ENCODE data around the gene GATA6.

GATA6 gene

DNA sequence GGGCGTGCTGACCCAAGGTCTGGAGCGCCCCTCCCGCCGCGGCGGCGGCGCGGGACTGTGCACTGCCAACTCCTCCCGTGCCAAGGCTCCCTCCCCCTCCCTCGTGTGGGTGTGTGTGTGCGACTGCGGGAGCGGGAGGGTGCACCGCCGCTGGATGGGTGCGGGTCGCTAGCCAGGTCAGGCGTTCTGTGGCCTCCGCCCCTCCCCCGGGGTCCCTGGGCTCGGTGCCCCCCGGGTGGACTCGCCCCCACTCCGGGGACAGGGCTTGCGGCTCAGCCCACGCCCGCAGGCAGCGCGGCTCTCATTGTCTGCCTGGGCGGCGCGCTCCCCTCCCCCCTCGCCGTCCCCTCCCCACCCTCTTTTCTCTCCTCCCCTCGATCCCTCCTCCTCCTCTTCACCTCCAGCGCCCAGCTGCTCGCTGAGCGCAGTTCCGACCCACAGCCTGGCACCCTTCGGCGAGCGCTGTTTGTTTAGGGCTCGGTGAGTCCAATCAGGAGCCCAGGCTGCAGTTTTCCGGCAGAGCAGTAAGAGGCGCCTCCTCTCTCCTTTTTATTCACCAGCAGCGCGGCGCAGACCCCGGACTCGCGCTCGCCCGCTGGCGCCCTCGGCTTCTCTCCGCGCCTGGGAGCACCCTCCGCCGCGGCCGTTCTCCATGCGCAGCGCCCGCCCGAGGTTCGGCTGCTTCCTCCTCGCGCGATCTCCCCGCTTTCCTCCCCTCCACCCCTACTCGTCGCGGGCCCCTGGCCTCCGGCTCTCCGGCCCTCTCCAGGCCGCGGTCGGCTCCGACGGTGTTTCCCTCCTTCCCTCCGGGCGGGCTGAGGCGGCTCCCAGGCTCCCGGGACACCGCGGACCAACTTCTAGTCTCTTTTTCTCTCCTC, at the start of gene GATA6:
TSS of gene GATA6 (plus strand) at position 579 of the 878 bp plus-strand sequence. CDS start 1,556 bp downstream, outside the sequence.
- H3K27me3 ChIP-seq (ENCODE audit: control insufficient read depth in 1 of 2, insufficient read depth in 2 of 2, low read length in 2 of 2): peaks cover 47 to 82% of the 10 kb centered on the region in 2 donors
- peak within 1 kb of the TSS; percentile 84 to 91 for H3K4me3 ChIP-seq (ENCODE audit: low read length in 2 of 2)
- peak within 1 kb of the TSS; percentile 57 to 62 for H3K9ac ChIP-seq (ENCODE audit: low read length in 2 of 2)

DNA sequence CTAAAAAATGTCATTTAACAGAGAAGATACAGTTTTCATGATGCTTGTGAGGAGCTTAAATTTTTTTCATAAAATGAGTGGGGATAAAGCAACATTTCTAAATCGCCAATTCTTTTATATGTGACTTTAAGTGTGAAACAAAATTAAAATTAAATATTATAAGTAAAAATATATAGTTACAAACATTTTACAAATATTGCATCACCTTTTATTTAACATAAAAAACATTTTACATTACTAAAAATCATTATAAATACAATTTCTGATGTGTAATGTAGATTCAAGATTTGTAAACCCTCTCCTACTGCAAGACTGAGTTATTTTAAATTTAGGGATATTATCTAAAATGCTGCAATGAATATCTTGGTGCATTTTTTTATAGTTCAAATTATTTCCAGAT, 44.4 kb upstream of the GATA6 start:
- H3K9me3 ChIP-seq (ENCODE audit: control insufficient read depth in 2 of 2, low read length in 2 of 2): no peaks in the 10 kb centered on the region
- no peak overlapping the region for H3K9ac ChIP-seq (ENCODE audit: low read length in 2 of 2)
- H3K4me1 ChIP-seq (ENCODE audit: control insufficient read depth, insufficient read depth, low read length): no peaks in the 10 kb centered on the region
- H3K27ac ChIP-seq (ENCODE audit: low read length): no peak overlapping the region
- H3K4me3 ChIP-seq (ENCODE audit: low read length in 2 of 2): no peak overlapping the region
- H3K27me3 ChIP-seq (ENCODE audit: control insufficient read depth in 1 of 2, insufficient read depth in 2 of 2, low read length in 2 of 2): peaks cover 0 to 6% of the 10 kb centered on the region in 2 donors
- H3K36me3 ChIP-seq (ENCODE audit: control insufficient read depth in 2 of 2, insufficient read depth in 2 of 2, low read length in 2 of 2): no peaks in the 10 kb centered on the region

More for the DNA sequence above, at the start of gene GATA6:
- Histone ChIP-seq H3K4me1 (ENCODE audit: control insufficient read depth, insufficient read depth, low read length) (peaks cover 32% of the 10 kb centered on the region), H3K9me3 (ENCODE audit: control insufficient read depth in 2 of 2, low read length in 2 of 2) (no peaks in the 10 kb centered on the region), H3K27ac (ENCODE audit: low read length) (peak within 1 kb of the TSS; percentile 70), H3K36me3 (ENCODE audit: control insufficient read depth in 2 of 2, insufficient read depth in 2 of 2, low read length in 2 of 2) (no peaks in the 10 kb centered on the region)

DNA sequence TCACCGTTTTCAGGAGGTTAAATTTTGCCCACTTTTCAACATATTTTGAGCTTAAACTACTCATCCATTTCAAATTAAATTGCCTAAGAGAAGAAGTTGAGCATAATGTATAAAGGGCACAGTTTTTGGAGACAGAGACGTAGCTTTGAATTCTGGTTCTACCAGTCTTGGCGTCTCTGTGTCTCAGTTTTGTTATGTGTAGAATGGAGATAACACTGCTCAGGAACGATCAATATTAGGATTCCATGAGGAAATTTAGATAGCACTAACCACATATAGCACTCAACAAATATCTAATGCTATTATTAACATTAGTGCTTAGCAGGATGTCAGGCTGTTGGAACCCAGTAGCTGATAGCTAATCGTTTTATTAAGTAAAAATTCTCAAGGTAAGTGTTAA, 40.4 kb upstream of the GATA6 start:
- Histone ChIP-seq H3K4me1 (ENCODE audit: control insufficient read depth, insufficient read depth, low read length) (no peaks in the 10 kb centered on the region), H3K27ac (ENCODE audit: low read length) (no peak overlapping the region), H3K27me3 (ENCODE audit: control insufficient read depth in 1 of 2, insufficient read depth in 2 of 2, low read length in 2 of 2) (peaks cover 0 to 6% of the 10 kb centered on the region in 2 donors), H3K9me3 (ENCODE audit: control insufficient read depth in 2 of 2, low read length in 2 of 2) (no peaks in the 10 kb centered on the region), H3K4me3 (ENCODE audit: low read length in 2 of 2) (no peak overlapping the region), H3K36me3 (ENCODE audit: control insufficient read depth in 2 of 2, insufficient read depth in 2 of 2, low read length in 2 of 2) (no peaks in the 10 kb centered on the region), H3K9ac (ENCODE audit: low read length in 2 of 2) (no peak overlapping the region)

- Histone ChIP-seq H3K9me3 (ENCODE audit: control insufficient read depth in 2 of 2, low read length in 2 of 2) (no peaks in the 10 kb centered on the region), H3K4me1 (ENCODE audit: control insufficient read depth, insufficient read depth, low read length) (no peaks in the 10 kb centered on the region), H3K36me3 (ENCODE audit: control insufficient read depth in 2 of 2, insufficient read depth in 2 of 2, low read length in 2 of 2) (no peaks in the 10 kb centered on the region), H3K9ac (ENCODE audit: low read length in 2 of 2) (no peak overlapping the region), H3K27me3 (ENCODE audit: control insufficient read depth in 1 of 2, insufficient read depth in 2 of 2, low read length in 2 of 2) (peaks cover 0 to 6% of the 10 kb centered on the region in 2 donors), H3K4me3 (ENCODE audit: low read length in 2 of 2) (no peak overlapping the region), H3K27ac (ENCODE audit: low read length) (no peak overlapping the region)
Measured at GRCh38 chr18:22129778-22130177, 39.6 kb upstream of the GATA6 start.

DNA sequence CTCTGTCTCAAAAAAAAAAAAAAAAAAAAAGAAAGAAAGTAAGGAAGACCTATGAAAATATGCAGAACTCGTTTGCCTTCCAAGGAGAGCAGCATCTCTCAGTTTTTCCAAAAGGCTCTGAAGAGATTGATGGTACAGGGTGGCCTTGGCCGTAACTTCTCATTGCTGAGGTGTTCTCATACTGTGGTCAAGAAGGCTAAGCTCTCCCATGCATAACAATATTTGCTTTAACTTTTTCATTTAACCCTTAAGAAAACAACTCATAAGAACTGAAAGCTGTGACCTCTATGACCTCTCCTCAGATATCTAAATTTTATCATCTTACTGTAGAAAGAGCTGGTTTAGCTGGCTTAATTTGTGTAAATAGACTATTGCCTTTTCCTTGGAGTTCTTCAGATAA, 37.1 kb upstream of the GATA6 start:
- no peaks in the 10 kb centered on the region for H3K36me3 ChIP-seq (ENCODE audit: control insufficient read depth in 2 of 2, insufficient read depth in 2 of 2, low read length in 2 of 2)
- H3K27ac ChIP-seq (ENCODE audit: low read length): no peak overlapping the region
- H3K27me3 ChIP-seq (ENCODE audit: control insufficient read depth in 1 of 2, insufficient read depth in 2 of 2, low read length in 2 of 2): peaks cover 0 to 6% of the 10 kb centered on the region in 2 donors
- H3K4me3 ChIP-seq (ENCODE audit: low read length in 2 of 2): no peak overlapping the region
- H3K9ac ChIP-seq (ENCODE audit: low read length in 2 of 2): no peak overlapping the region
- no peaks in the 10 kb centered on the region for H3K4me1 ChIP-seq (ENCODE audit: control insufficient read depth, insufficient read depth, low read length)
- H3K9me3 ChIP-seq (ENCODE audit: control insufficient read depth in 2 of 2, low read length in 2 of 2): no peaks in the 10 kb centered on the region

DNA sequence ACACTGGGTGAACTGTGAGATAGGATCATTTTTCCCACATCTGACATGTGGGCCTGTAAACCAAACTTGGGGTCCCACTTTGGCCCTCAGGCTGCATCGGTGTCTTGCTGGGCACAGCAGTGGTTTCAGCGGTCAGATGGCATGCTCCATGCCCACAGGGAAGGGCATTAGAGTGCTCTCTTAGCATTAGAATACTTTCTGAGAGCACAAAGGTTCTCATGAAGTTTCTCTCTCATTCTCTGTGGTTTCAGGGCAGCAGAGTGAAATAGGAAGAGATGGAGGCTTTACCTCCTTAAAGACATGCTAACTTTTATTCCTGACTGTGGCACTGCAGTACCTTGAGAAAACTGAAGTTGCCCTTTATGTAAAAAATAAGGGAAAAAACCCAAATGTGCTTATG, 36.6 kb upstream of the GATA6 start:
- Histone ChIP-seq H3K9ac (ENCODE audit: low read length in 2 of 2) (no peak overlapping the region), H3K9me3 (ENCODE audit: control insufficient read depth in 2 of 2, low read length in 2 of 2) (no peaks in the 10 kb centered on the region), H3K4me3 (ENCODE audit: low read length in 2 of 2) (no peak overlapping the region), H3K4me1 (ENCODE audit: control insufficient read depth, insufficient read depth, low read length) (no peaks in the 10 kb centered on the region), H3K27me3 (ENCODE audit: control insufficient read depth in 1 of 2, insufficient read depth in 2 of 2, low read length in 2 of 2) (peaks cover 0 to 6% of the 10 kb centered on the region in 2 donors), H3K27ac (ENCODE audit: low read length) (no peak overlapping the region), H3K36me3 (ENCODE audit: control insufficient read depth in 2 of 2, insufficient read depth in 2 of 2, low read length in 2 of 2) (no peaks in the 10 kb centered on the region)

- Histone ChIP-seq H3K4me1 (ENCODE audit: control insufficient read depth, insufficient read depth, low read length) (no peaks in the 10 kb centered on the region), H3K27ac (ENCODE audit: low read length) (no peak overlapping the region), H3K36me3 (ENCODE audit: control insufficient read depth in 2 of 2, insufficient read depth in 2 of 2, low read length in 2 of 2) (no peaks in the 10 kb centered on the region), H3K9me3 (ENCODE audit: control insufficient read depth in 2 of 2, low read length in 2 of 2) (no peaks in the 10 kb centered on the region), H3K27me3 (ENCODE audit: control insufficient read depth in 1 of 2, insufficient read depth in 2 of 2, low read length in 2 of 2) (no peaks in the 10 kb centered on the region), H3K4me3 (ENCODE audit: low read length in 2 of 2) (no peak overlapping the region), H3K9ac (ENCODE audit: low read length in 2 of 2) (no peak overlapping the region)
Measured at GRCh38 chr18:22136395-22136794, 33.0 kb upstream of the GATA6 start.

DNA sequence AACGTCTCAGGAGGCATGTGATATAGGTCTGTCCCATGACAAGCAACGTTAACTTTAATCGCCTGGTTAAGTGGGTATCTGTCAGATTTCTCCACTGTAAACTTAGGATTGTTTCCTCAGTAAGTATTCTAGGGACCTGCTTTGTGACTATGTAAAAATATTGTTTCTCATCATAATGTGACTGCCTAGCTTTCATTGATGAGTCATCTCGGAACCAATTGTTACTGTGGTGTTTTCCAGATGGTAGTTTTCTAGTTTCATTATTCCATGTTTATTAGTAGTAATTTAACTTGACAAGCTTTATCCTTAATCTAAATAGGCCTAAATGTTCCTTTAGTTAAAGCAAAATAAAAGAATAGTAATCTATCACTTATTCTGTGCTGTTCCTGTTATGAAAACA, 28.2 kb upstream of the GATA6 start:
- Histone ChIP-seq H3K4me1 (ENCODE audit: control insufficient read depth, insufficient read depth, low read length) (no peaks in the 10 kb centered on the region), H3K27ac (ENCODE audit: low read length) (no peak overlapping the region), H3K4me3 (ENCODE audit: low read length in 2 of 2) (no peak overlapping the region), H3K36me3 (ENCODE audit: control insufficient read depth in 2 of 2, insufficient read depth in 2 of 2, low read length in 2 of 2) (no peaks in the 10 kb centered on the region), H3K9ac (ENCODE audit: low read length in 2 of 2) (no peak overlapping the region), H3K27me3 (ENCODE audit: control insufficient read depth in 1 of 2, insufficient read depth in 2 of 2, low read length in 2 of 2) (no peaks in the 10 kb centered on the region), H3K9me3 (ENCODE audit: control insufficient read depth in 2 of 2, low read length in 2 of 2) (no peaks in the 10 kb centered on the region)

DNA sequence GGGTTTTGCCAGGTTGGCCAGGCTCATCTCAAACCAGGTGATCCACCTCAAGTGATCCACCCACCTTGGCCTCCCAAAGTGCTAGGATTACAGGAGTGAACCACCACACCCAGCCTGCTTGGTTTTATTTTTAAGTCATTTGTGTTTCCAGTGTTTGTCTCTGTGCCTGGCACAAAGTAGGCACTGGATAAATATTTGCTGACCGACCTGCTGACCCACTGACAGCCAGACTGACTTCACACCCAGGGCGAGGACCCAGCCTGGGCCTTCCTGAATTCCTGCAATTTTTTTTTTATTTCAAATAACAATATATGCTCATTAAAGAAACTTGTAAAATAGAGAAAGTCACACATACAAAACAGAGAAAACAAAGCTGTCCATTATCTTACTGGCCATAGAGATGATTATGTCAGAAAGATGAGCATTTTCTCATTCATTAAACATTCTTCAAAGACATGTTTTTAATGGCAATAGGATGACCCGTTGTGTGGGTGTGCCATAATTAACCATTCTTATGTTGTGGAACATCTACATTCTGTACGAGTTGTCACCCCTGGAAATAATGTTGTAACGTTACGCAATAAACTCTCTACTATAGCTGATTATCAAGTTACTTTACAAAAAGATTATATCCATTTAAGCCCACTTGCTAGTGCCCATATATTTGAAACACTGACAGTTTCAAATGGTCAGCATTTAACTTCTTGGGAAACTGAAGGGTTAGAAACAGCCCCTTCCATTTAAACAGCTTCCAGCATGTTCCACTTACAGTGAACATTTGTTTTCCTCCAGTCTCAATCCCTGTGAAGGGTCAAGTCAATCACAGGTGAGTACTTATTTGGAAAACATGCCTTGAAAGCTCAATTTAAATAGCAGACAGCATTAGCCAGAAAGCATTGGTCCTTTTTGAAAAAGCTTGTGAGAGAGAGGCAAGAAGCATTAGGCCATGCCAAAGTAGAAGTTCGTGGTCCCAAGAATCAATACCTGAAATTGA, 25.7 kb upstream of the GATA6 start:
- Histone ChIP-seq H3K36me3 (ENCODE audit: control insufficient read depth in 2 of 2, insufficient read depth in 2 of 2, low read length in 2 of 2) (no peaks in the 10 kb centered on the region), H3K27me3 (ENCODE audit: control insufficient read depth in 1 of 2, insufficient read depth in 2 of 2, low read length in 2 of 2) (no peaks in the 10 kb centered on the region), H3K27ac (ENCODE audit: low read length) (no peak overlapping the region), H3K4me1 (ENCODE audit: control insufficient read depth, insufficient read depth, low read length) (no peaks in the 10 kb centered on the region), H3K4me3 (ENCODE audit: low read length in 2 of 2) (no peak overlapping the region), H3K9ac (ENCODE audit: low read length in 2 of 2) (no peak overlapping the region), H3K9me3 (ENCODE audit: control insufficient read depth in 2 of 2, low read length in 2 of 2) (no peaks in the 10 kb centered on the region)

DNA sequence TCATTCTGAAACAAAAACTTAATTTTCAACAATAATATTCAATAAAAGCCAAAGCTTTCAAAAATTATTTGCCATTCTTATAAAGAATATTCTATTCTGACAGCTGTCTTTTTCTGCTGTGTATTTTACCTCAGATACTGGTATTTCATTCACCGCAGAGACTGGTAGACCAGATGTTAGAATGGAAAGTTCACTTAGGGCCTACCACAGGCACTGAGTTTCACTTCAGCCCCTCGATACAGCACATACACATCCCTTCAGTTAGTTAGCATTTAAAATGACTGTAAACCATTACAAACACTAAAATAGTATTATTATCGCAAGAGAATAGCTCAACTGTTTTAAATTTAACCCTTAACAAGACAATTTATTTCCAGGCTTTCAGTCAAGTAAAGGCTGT, 24.2 kb upstream of the GATA6 start:
- no peak overlapping the region for H3K4me3 ChIP-seq (ENCODE audit: low read length in 2 of 2)
- no peak overlapping the region for H3K9ac ChIP-seq (ENCODE audit: low read length in 2 of 2)
- no peaks in the 10 kb centered on the region for H3K36me3 ChIP-seq (ENCODE audit: control insufficient read depth in 2 of 2, insufficient read depth in 2 of 2, low read length in 2 of 2)
- no peak overlapping the region for H3K27ac ChIP-seq (ENCODE audit: low read length)
- H3K9me3 ChIP-seq (ENCODE audit: control insufficient read depth in 2 of 2, low read length in 2 of 2): no peaks in the 10 kb centered on the region
- H3K4me1 ChIP-seq (ENCODE audit: control insufficient read depth, insufficient read depth, low read length): no peaks in the 10 kb centered on the region
- H3K27me3 ChIP-seq (ENCODE audit: control insufficient read depth in 1 of 2, insufficient read depth in 2 of 2, low read length in 2 of 2): peaks cover 0 to 2% of the 10 kb centered on the region in 2 donors
